ENCODE data around the gene RGS9BP.
A peak's percentile ranks its signal among the peaks of the same experiment; 100 is the strongest.
"Not testable (repeated sequence)": the region's sequence is repeated elsewhere in the genome, so short reads cannot be mapped to it uniquely, and the experiment has no call there.

Gene RGS9BP, protein sequence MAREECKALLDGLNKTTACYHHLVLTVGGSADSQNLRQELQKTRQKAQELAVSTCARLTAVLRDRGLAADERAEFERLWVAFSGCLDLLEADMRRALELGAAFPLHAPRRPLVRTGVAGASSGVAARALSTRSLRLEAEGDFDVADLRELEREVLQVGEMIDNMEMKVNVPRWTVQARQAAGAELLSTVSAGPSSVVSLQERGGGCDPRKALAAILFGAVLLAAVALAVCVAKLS

DNA sequence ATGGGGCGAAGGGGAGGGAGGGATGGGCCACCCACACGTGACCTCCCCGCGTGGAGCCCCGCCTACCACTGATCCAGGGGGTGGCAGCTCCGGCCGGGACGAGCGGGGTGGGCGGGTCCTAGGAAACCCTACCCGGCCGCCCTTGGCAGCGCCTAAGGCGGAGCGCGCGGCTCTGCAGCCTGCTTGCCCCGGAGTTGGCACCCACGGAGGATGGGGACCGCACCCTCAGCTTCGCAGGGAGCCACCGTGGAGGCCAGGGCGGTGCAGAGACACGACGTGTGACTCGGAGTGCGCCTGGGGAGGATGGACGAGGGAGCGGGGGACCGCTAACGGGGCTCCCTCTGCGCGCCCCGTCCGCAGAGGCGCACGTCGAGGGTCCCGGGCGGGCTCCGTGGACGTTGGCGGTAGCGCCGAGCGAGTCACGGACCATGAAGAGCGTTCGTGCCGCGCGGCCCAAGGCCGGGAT lies at the start of gene RGS9BP:
TSS of gene RGS9BP (plus strand) at position 129 of the 466 bp plus-strand sequence. CDS start 416 bp downstream, outside the sequence.
- DNase-seq (ENCODE audit: low read depth in 1 of 2, low spot score in 1 of 2), result peak in 1 of 2 donors; percentile 42

DNA sequence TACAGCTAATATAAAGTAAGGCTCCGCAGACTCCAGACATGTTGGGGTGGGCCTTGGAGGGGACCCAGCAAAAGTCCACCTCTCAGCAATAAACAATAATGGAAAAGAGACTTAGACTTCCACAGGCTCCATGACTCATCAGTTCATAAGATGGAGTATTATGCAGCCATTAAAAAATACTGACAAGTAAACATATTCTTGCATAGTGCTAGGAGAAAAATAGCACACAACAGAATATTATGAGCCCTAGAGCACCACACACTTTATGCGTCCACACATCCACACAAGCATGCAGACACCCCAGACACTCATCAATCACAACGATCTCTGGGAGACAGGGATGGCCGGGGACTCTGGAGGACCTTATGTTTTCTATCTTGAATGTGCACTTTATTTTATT lies 48.7 kb upstream of the RGS9BP start:
- no peak for DNase-seq (ENCODE audit: low read depth in 1 of 2, low spot score in 1 of 2)

DNA sequence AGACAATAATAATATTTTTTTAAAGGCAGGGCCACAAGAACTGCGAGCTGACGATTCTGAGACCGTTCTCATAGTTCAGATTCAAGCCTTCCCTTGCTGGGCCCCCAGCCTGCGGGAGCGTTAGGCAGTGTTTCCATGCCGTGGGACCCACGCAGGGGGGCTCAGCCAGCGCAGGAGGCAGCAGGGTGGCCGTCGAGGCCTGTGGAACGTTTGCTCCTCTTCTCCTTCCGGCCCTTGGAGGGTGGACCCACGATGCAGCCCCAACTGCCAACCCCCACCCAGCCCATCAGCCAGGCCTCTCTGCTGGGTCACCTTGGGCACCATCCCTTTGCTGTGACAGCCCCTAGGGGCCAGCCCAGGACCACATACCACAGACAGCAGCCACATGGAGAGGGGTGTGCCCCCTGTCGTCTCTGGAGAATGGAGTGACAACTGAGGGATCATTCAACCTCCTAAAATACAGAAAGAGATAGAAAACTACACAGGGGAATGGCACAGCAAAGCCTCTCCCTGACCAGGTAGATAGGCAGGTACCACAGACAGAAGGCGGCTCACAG lies 47.9 kb upstream of the RGS9BP start:
- no peak for DNase-seq (ENCODE audit: low read depth in 1 of 2, low spot score in 1 of 2)

DNA sequence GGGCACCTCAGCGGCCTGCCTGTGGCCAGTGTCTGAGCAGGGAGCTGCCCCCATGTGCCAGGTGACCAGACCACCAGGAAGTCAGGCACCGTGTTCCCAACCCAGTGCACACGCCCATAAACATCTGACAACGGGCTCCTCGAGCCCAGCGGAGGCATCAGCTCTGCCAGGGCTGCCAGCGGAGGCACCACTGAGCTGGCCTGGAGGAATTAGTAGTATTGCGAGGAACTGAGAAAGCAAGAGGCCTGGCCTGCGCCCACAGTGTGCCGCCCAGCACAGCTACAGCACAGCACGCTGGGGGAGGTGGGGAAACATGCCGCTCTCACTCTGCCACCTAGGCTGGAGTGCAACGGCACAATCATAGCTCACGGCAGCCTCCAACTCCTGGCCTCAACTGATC lies 45.3 kb upstream of the RGS9BP start:
- DNase-seq (ENCODE audit: low read depth in 1 of 2, low spot score in 1 of 2), result no peak

DNA sequence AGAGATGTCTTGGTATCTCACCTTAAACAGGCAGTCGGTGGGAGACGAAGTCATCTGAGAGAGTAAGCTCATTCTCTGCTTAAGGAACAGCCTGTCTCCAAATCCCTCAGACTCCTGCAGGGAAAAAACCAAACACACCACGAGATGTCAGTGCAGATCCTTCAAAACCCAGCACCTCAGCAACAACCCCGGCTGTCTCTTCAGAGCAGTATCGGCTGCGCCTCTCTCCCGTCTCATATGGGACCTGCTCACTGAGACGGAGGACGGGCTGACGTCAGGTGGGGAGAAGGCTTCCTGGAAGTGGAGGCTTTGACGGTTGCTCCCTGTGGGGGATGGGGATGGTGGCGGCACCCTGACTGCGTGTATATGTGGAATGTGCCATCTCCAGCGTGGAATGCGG lies 44.3 kb upstream of the RGS9BP start:
- no peak for DNase-seq (ENCODE audit: low read depth in 1 of 2, low spot score in 1 of 2)

DNA sequence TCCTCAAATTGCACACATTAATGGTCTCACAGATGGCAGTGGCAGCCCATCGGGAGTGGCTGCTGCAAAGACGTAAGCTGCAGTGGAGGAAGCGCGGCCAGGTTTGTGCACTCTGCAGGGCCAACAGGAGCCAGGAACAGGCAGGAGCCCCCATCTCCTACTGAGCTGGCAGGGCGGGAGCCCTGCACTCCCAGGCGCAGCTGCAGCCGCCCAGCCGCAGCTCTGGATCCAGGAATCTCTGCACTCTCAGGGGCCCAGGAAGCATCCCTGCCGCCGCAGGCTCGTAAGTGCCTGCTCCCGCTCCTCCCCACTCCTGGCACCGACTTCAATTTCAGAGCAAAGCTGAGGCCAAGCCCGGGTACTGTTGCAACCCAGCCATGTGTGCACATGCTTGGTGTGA lies 38.2 kb upstream of the RGS9BP start:
- DNase-seq (ENCODE audit: low read depth in 1 of 2, low spot score in 1 of 2), result no peak

DNA sequence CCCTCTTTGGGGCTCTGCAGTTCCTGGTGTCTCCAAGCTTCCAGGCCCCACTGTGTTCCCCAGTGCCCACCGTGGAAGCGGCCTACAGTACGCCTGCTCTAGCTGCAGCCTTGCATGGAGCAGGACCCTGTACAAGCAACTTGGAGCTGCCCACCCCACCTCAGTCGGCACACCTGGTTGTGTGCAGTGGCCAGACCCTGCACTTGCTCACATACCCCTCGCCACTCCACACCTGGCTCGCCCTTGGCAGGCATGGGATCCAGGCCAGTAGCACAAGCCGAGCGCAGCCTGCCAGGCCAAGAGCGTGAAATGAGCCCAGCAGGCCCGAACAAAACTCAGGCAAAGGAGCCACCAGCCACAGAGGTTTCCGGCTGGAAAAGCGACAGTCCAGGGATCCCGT lies 37.0 kb upstream of the RGS9BP start:
- DNase-seq (ENCODE audit: low read depth in 1 of 2, low spot score in 1 of 2), result no peak

DNA sequence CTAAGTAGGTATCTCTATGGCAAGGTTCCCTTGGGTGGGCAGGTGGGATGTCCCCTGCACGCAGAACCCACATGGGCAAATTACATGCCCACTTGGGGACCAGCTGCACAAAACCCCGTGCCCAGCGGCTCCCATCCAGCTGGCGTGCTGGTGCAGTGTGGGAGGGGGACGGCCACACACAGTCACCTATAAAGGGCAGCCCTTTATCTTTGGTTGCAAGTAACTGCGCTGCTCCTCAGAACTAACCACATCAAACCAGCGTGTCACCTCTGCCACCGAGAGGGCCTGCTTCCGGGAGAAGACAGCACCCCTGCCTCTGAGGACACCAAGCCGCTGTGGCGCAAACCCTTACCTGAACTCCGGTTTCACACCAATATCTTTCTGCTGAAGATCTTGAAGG lies 32.9 kb upstream of the RGS9BP start:
- peak; percentile 9 to 49 for DNase-seq (ENCODE audit: low read depth in 1 of 2, low spot score in 1 of 2)

DNA sequence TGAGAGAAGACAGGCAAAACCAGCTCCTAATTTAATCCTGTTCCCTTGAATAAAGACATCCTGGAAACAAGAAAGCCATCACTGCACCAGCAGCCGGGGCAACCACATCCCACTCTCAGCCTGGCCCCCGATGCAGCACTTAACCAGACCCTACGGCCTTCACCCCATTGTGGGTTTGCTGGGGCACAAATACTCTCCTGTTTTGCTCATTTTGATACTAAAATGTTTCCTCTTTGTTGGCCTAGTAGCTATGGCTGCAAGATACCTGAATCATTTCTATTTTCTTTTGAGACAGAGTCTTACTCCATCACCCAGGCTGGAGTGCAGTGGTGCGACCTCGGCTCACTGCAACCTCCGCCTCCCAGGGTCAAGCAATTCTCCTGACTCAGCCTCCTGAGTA lies 29.1 kb upstream of the RGS9BP start:
- no peak for DNase-seq (ENCODE audit: low read depth in 1 of 2, low spot score in 1 of 2)

DNA sequence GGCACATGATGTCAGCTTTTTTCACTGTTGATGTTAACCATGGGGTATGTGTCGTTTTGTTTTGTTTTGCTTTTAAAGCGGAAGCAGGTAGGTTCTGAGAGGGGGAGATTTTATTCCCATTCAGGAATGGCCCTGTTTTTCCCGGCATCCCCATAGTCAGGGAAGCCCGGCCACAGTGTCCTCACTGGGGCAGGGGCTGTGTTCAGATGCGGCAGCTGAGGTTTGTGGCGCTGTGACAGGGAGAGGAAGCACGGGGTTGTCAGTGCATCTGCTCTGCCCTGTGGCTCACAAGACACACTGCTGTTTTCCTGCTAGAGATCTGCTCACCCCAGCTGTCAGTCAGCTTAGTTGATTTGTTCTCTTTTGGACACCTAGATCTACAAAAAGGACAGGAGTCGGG lies 28.3 kb upstream of the RGS9BP start:
- no peak for DNase-seq (ENCODE audit: low read depth in 1 of 2, low spot score in 1 of 2)

DNA sequence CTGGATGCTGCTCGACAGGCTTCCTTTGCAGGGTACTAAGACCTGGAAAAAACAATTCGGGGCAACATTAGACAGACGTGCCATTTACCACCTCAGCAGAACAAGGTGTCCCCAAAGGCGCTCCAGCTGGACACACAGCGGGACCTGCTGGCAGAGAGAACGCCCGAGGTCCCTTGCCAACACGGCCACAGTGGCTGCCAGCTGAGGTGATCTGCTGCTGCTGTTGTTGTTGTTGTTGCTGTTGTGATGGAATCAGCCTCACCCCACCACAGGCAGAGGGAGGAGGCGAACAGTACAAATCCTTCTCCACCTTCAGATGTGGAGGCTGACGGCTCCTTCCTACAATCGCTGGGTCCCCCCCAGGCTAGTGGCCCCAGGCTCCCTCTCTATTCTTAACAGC lies 25.9 kb upstream of the RGS9BP start:
- DNase-seq (ENCODE audit: low read depth in 1 of 2, low spot score in 1 of 2), result no peak

DNA sequence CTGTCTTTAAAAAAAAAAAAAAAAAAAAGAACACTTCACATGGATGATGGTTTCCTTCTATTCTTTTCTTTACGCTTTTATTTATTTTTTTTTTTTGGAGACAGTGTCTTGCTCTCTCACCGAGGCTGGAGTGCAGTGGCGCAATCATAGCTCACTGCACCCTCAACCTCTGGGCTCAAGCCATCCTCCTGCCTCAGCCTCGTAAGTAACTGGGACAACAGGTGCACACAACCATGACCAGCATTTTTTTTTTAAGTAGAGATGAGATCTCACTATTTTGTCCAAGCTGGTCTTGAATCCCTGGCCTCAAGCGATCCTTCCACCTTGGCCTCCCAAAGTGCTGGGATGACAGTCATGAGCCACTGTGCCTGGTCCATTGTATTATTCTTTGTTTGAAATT lies 25.0 kb upstream of the RGS9BP start:
- DNase-seq (ENCODE audit: low read depth in 1 of 2, low spot score in 1 of 2), result no peak

DNA sequence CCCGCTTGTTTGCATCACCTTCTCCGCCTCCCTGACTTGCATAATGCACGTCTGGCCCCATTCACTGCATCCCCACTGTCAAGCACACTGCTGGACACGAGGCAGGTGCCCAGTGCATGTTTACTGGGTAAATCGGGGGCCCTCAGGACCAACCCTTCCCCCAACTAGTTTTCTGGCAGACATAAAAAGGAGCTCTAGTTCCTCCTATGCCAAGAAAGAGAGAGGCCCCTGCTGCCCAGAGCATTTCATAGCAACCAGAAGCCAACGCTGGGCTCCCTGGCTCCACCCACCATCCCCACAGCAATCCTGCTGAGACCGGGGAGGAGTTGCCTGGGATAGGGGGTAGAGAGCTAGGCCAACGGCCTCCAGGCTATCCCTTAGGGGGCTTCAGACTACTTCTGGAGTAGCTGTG lies 23.9 kb upstream of the RGS9BP start:
- no peak for DNase-seq (ENCODE audit: low read depth in 1 of 2, low spot score in 1 of 2)

DNA sequence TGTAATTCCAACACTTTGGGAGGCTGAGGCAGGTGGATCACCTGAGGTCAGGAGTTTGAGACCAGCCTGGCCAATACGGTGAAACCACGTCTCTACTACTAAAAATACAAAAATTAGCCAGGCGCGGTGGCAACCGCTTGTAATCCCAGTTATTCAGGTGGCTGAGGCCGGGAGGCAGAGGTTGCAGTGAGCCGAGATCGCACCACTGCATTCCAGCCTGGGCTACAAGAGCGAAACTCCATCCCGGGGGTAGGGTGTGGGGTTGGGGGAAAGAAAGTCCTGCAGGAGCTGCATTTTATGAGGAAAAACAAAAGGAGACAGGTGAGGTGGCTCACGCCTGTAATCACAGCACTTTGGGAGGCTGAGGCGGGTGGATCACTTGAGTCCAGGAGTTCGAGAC lies 23.3 kb upstream of the RGS9BP start:
- DNase-seq (ENCODE audit: low read depth in 1 of 2, low spot score in 1 of 2), result not testable (repeated sequence)

DNA sequence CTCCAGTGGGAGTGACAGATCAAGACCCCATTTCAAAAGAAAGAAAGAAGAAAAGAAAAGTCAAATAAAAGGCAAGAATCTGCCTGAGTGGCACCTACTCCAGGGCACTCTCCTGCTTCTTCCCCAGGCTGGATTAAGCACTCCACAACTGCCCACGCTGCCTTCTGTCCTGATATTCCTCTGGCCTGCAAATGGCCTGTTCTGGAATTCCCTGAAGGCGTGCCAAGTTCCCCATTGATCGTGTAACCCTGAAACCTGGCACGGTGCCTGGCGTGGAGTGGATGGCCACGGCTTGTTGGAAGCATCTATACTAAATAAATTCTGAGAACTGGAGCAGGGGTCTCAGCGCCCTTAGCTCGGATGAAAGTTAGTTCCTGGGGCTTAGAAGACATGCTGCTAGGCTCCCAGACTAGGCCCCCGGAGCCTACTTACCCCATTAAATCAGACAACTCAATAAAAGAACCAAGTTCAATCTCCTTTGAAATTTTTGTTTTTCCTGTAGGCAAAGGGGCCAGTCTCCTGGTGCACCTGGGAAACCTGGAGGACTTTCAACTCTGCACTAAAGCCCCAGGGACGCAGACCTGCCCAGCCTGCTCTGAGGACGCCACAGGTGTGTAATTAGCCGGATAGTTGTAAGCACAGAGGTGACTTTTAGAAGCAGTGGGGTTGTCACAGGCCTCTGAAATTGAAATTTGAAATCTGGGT lies 22.6 kb upstream of the RGS9BP start:
- no peak for DNase-seq (ENCODE audit: low read depth in 1 of 2, low spot score in 1 of 2)

DNA sequence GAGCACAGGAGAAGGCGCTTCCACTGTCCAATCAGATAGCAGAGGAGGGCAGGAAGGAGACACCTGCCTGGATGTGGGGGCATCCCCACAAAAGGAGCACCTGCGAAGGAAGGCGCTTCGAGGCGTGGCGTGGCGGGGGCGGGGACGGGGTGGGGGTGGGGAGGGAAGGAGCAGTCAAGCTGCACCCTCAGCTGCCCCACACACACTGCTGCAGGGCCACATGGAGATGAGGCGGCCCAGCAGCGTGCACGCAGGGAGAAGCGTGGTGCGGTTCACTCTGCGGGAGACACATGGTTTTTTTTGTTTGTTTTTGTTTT lies 22.1 kb upstream of the RGS9BP start:
- no peak for DNase-seq (ENCODE audit: low read depth in 1 of 2, low spot score in 1 of 2)

DNA sequence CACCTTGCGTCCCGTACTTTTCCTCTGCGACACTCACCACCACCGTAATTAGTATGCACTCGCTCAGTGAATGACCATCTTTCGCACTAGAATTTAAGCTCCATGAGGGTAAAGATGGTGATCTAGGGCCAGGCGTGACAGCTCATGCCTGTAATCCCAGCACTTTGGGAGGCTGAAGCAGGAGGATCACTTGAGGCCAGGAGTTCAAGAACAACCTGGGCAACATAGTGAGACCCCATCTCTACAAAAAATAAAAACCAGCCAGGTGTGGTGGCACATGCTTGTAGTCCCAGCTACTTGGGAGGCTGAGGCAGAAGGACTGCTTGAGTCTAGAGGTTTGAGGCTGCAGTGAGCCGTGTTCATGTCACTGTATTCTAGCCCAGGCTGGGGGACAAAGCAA lies 19.3 kb upstream of the RGS9BP start:
- not testable (repeated sequence) for DNase-seq (ENCODE audit: low read depth in 1 of 2, low spot score in 1 of 2)

DNA sequence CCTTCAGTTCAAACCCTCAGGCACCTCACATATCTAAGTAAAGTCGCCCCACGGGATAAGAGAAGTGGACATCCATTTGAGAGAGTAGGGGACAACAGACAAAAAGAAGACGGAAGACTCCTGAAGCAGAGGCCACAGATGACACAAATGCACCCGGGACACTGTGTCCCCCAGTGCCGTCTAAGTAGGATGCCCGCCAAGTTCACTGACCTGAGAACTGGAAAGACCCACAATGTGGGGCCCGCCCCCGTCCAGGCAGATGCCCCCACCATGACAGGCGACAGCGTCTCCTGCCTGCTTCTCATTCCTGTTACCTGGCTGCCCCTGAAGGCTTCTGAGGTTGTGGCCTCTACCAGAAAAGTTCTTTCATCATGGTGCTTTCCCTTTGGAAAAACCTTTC lies 17.6 kb upstream of the RGS9BP start:
- DNase-seq (ENCODE audit: low read depth in 1 of 2, low spot score in 1 of 2), result no peak

DNA sequence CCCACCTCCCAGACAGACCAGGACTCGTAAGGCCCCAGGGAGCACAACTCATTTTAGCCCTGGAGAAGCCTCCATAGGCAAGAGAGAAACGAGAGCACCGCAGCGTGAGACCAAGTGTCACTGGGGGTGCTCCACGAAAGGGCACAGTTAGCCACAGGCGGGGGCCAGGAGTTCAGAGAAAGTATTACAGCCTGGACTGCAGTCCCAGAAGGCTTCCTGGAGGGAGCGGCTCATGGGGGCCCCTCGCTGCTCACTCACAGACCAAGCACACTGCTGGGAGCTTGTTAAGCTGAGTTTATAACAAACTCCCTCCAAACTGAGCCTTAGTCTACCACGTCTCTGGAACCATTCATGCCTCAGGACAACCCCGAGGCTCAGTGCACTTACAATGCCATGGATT lies 17.1 kb upstream of the RGS9BP start:
- DNase-seq (ENCODE audit: low read depth in 1 of 2, low spot score in 1 of 2), result no peak

DNA sequence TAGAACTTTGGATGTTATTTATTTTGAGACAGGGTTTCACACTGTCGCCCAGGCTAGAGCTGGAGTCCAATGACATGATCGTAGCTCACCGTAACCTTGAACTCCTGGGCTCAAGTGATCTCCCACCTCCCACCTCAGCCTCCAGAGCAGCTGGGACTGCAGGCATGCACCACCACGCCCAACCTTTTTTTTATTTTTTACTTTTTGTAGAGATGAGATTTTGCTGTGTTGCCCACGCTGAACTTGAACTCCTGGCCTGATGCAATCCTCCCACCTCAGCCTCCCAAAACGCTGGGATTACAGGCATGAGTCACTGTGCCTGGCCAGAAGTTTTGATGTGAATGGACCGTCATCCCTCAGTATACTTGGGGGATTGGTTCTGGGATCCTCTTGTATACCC lies 14.3 kb upstream of the RGS9BP start:
- no peak for DNase-seq (ENCODE audit: low read depth in 1 of 2, low spot score in 1 of 2)

DNA sequence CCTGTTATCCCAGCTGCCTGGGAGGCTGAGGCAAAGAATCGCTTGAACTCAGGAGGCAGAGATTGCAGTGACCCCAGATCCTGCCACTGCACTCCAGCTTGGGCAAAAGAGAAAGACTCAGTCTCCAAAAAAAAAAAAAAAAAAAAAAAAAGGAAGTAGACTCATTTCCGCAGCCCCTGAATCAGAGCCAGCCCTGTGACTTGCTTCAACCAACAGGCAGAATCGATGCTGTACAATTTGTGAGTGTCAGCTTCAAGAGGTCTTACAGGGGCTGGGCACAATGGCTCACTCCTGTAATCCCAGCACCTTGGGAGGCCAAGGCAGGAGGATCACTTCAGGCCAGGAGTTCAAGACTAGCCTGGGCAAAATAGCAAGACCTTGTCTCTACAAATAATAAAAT lies 13.5 kb upstream of the RGS9BP start:
- no peak for DNase-seq (ENCODE audit: low read depth in 1 of 2, low spot score in 1 of 2)

DNA sequence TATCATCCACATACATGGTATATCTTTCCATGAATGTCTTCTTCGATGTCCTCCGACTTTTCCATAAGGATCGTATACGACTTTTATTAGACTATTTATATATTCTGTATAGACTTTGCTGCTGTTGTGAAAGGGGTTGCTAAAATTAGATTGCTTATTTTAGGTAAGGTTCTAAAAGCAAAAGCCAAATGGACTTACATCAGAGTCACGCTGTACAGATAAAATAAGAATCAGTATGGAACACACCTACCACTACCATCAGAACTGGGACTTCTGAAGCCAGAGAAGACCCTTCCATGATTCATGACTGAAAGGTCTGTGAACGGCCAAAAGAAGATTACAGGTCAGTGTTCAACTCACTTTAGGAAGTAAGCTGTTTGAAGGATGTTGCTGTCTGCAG lies 9.6 kb upstream of the RGS9BP start:
- DNase-seq (ENCODE audit: low read depth in 1 of 2, low spot score in 1 of 2), result no peak

DNA sequence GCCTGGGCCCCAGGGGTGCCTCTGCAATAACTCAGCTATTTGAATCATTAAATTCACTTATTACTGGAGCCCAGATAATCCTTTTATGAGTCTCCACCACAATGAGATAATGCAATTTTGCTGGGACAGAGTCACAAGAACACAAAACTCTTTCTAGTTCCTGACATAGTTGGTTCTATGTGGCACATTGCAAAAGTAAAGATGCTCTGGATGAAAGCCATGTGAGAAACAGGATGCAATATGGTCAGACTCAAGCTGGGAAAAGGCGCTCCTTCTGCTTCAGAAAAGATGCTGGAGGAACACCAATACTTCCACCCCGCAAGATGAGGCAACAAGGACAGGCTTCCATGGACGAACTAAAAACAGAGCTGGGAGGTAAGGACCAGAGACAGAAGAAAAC lies 6.3 kb upstream of the RGS9BP start:
- DNase-seq (ENCODE audit: low read depth in 1 of 2, low spot score in 1 of 2), result no peak

Measured in activated CD4-positive, alpha-beta T cell treated with anti-CD3 and anti-CD28 coated beads, Interleukin-2, amount 50 U/mL, for 24 hours (primary cell).